ENCODE results near the gene DCANP1. TPM values are rescaled to one million over a fixed set of nuclear protein-coding genes. Genes with fewer than 3 reads are reported as not detected.

The DCANP1 gene
- total RNA-seq, 2 experiments from 2014 or later = 0.08 TPM; not detected in 1

GRCh38 chr5:135451581-135452320 lies 4.6 kb upstream of the DCANP1 start:
- H3K27me3 ChIP-seq (ENCODE audit: control insufficient read depth in 1 of 2, insufficient read depth in 2 of 2, low read length in 2 of 2) = peaks cover 0 to 6% of the 10 kb centered on the region in 2 experiments
- TF ChIP-seq, protein P1, sequence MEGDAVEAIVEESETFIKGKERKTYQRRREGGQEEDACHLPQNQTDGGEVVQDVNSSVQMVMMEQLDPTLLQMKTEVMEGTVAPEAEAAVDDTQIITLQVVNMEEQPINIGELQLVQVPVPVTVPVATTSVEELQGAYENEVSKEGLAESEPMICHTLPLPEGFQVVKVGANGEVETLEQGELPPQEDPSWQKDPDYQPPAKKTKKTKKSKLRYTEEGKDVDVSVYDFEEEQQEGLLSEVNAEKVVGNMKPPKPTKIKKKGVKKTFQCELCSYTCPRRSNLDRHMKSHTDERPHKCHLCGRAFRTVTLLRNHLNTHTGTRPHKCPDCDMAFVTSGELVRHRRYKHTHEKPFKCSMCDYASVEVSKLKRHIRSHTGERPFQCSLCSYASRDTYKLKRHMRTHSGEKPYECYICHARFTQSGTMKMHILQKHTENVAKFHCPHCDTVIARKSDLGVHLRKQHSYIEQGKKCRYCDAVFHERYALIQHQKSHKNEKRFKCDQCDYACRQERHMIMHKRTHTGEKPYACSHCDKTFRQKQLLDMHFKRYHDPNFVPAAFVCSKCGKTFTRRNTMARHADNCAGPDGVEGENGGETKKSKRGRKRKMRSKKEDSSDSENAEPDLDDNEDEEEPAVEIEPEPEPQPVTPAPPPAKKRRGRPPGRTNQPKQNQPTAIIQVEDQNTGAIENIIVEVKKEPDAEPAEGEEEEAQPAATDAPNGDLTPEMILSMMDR (IDR thresholded peaks at IDR 0.05) = no peak
- peak in 1 of 14 experiments; percentile 8 for DNase-seq
- H3K9me3 Mint-ChIP-seq = no peaks in the 10 kb centered on the region
- H3K36me3 ChIP-seq (ENCODE audit: insufficient read depth, low read length) = no peaks in the 10 kb centered on the region
- ChIA-PET POLR2A (no interaction called here), CTCF (no interaction called here)
- H3K4me1 Mint-ChIP-seq (ENCODE audit: low read depth) = no peaks in the 10 kb centered on the region
- H3K36me3 Mint-ChIP-seq (ENCODE audit: low read depth) = no peaks in the 10 kb centered on the region
- ATAC-seq (ENCODE audit: poor library complexity) = no peak
- H3K4me1 ChIP-seq (ENCODE audit: insufficient read depth, low read length) = peaks cover 3% of the 10 kb centered on the region
- intact Hi-C loops (cut with DNase I, micrococcal nuclease) = no loop called here
- H3K9me3 ChIP-seq (ENCODE audit: control insufficient read depth in 1 of 2, insufficient read depth in 1 of 2, low read length in 2 of 2) = no peaks in the 10 kb centered on the region
- H3K4me3 Mint-ChIP-seq = no peak overlapping the region
- peaks cover 25% of the 10 kb centered on the region for H3K27me3 Mint-ChIP-seq
- H3K27ac ChIP-seq (ENCODE audit: low read depth in 1 of 2, low read length in 2 of 2) = no peak overlapping the region
- no peak overlapping the region for H3K4me3 ChIP-seq (ENCODE audit: low read length)
- no peak overlapping the region for H3K27ac Mint-ChIP-seq

- ATAC-seq (ENCODE audit: poor library complexity) (no peak), DNase-seq (peak in 1 of 14 experiments; percentile 17)
- Mint-ChIP-seq H3K4me3 (no peak overlapping the region), H3K4me1 (ENCODE audit: low read depth) (no peaks in the 10 kb centered on the region), H3K9me3 (no peaks in the 10 kb centered on the region), H3K27ac (no peak overlapping the region), H3K36me3 (ENCODE audit: low read depth) (no peaks in the 10 kb centered on the region), H3K27me3 (peaks cover 18% of the 10 kb centered on the region)
- Histone ChIP-seq H3K4me1 (ENCODE audit: insufficient read depth, low read length) (peaks cover 3% of the 10 kb centered on the region), H3K27me3 (ENCODE audit: control insufficient read depth in 1 of 2, insufficient read depth in 2 of 2, low read length in 2 of 2) (peaks cover 0 to 4% of the 10 kb centered on the region in 2 experiments), H3K4me3 (ENCODE audit: low read length) (no peak overlapping the region), H3K9me3 (ENCODE audit: control insufficient read depth in 1 of 2, insufficient read depth in 1 of 2, low read length in 2 of 2) (no peaks in the 10 kb centered on the region), H3K36me3 (ENCODE audit: insufficient read depth, low read length) (no peaks in the 10 kb centered on the region), H3K27ac (ENCODE audit: low read depth in 1 of 2, low read length in 2 of 2) (no peak overlapping the region)
- POLR2A ChIA-PET = no interaction called here
- intact Hi-C loops (cut with DNase I, micrococcal nuclease) = no loop called here
- CTCF ChIA-PET = no interaction called here
- TF ChIP-seq, protein P1 (IDR thresholded peaks at IDR 0.05) = no peak
Observed at GRCh38 chr5:135450952-135451351, 3.8 kb upstream of the DCANP1 start.

- POLR2A ChIA-PET = no interaction called here
- no peak for DNase-seq
- H3K4me3 ChIP-seq (ENCODE audit: low read length) = no peak overlapping the region
- CTCF ChIA-PET = no interaction called here
- peaks cover 0 to 4% of the 10 kb centered on the region in 2 experiments for H3K27me3 ChIP-seq (ENCODE audit: control insufficient read depth in 1 of 2, insufficient read depth in 2 of 2, low read length in 2 of 2)
- no peaks in the 10 kb centered on the region for H3K36me3 ChIP-seq (ENCODE audit: insufficient read depth, low read length)
- H3K4me1 ChIP-seq (ENCODE audit: insufficient read depth, low read length) = peaks cover 3% of the 10 kb centered on the region
- peaks cover 0 to under 1% of the 10 kb centered on the region in 2 experiments for H3K9me3 ChIP-seq (ENCODE audit: control insufficient read depth in 1 of 2, insufficient read depth in 1 of 2, low read length in 2 of 2)
- Mint-ChIP-seq H3K27me3 (peaks cover 14% of the 10 kb centered on the region), H3K4me3 (no peak overlapping the region), H3K27ac (no peak overlapping the region), H3K4me1 (ENCODE audit: low read depth) (no peaks in the 10 kb centered on the region), H3K9me3 (no peaks in the 10 kb centered on the region), H3K36me3 (ENCODE audit: low read depth) (no peaks in the 10 kb centered on the region)
- intact Hi-C loops (cut with DNase I, micrococcal nuclease) = no loop called here
- TF ChIP-seq, protein P1 (IDR thresholded peaks at IDR 0.05) = no peak
- ATAC-seq (ENCODE audit: poor library complexity) = no peak
- no peak overlapping the region for H3K27ac ChIP-seq (ENCODE audit: low read depth in 1 of 2, low read length in 2 of 2)
Observed at GRCh38 chr5:135450336-135450735, 3.2 kb upstream of the DCANP1 start.
